Lung (tissue), 12 donors: ENCODE results near the gene STK31. TPM values are rescaled to one million over a fixed set of nuclear protein-coding genes. Genes with fewer than 3 reads are reported as not detected.
"Not testable (repeated sequence)": the region's sequence is repeated elsewhere in the genome, so short reads cannot be mapped to it uniquely, and the experiment has no call there.

Experiments used
- ATAC-seq: fragments of 200-7000 bp; cut with Tn5 transposase; one replicate; pipeline ENCODE4 v1.9.1; 2020; ENCODE audit warnings: moderate number of reproducible peaks; ENCODE audit not compliant: insufficient read depth, low FRiP score
- DNase-seq, 3 donors: peaks; one replicate each; pipeline ENCODE4 v3.0.0-alpha.2; 2013 to 2017
- H3K27ac ChIP-seq, 2 donors: one replicate each; pipeline ENCODE4 v1.5.1; 2013; ENCODE audit warnings: mild to moderate bottlenecking in 2 of 2, moderate library complexity in 2 of 2, control low read depth in 1 of 2, inconsistent platforms in 1 of 2, low read depth in 1 of 2, low read length in 1 of 2
- H3K27me3 ChIP-seq, 3 donors: one replicate each; pipeline ENCODE4 v1.5.1; 2013; ENCODE audit warnings: low read length in 2 of 3; ENCODE audit not compliant: control insufficient read depth in 3 of 3, insufficient read depth in 3 of 3
- H3K36me3 ChIP-seq, 4 donors: one replicate each; pipeline ENCODE4 v1.5.1; 2013; ENCODE audit warnings: low read length in 4 of 4, mild to moderate bottlenecking in 1 of 4, moderate library complexity in 1 of 4; ENCODE audit not compliant: control insufficient read depth in 4 of 4, insufficient read depth in 4 of 4
- H3K4me1 ChIP-seq, 5 donors: one replicate each; pipeline ENCODE4 v1.5.1; 2013; ENCODE audit warnings: low read length in 5 of 5, mild to moderate bottlenecking in 2 of 5, moderate library complexity in 1 of 5; ENCODE audit not compliant: control insufficient read depth in 5 of 5, insufficient read depth in 5 of 5
- H3K4me3 ChIP-seq: one replicate; pipeline ENCODE4 v1.5.1; 2013; ENCODE audit warnings: mild to moderate bottlenecking, control low read depth, moderate library complexity
- H3K9ac ChIP-seq, 2 donors: one replicate each; pipeline ENCODE4 v1.5.1; 2013; ENCODE audit warnings: low read length in 2 of 2, control low read depth in 1 of 2; ENCODE audit not compliant: insufficient read depth in 1 of 2
- H3K9me3 ChIP-seq, 4 donors: one replicate each; pipeline ENCODE4 v1.5.1; 2013; ENCODE audit warnings: low read length in 3 of 4, mild to moderate bottlenecking in 1 of 4, moderate library complexity in 1 of 4; ENCODE audit not compliant: control insufficient read depth in 4 of 4, insufficient read depth in 3 of 4
- CTCF ChIP-seq: IDR thresholded peaks from 2 replicates; pipeline ENCODE4 v1.5.1; 2012; ENCODE audit warnings: mild to moderate bottlenecking; ENCODE audit errors: control extremely low read depth, extremely low read depth
- WGBS, 2 donors: extraction: QIAGEN DNeasy Blood & Tissue Kit; methylation state at CpG; one replicate each; pipeline ENCODE4 v1.1.7; 2013; 5-methylcytosine and 5-hydroxymethylcytosine counted together
- polyA plus RNA-seq, 2 donors: library from polyadenylated mRNA; stranded (reverse); fragments of 200-250 nt; gene quantifications; one replicate each; pipeline ENCODE4 v1.2.1, GENCODE V29; 2013
- total RNA-seq, 2 donors: library from RNA; depleted of rRNA in 1 of 2; stranded (reverse); fragments of >200 nt in 1 of 2; gene quantifications; one replicate each; pipeline ENCODE4 v1.2.1, GENCODE V29; 2014 to 2021
- donor health status: control.
- donor health status: control.
- donor health status: Bipolar disorder and iron deficiency.
- donor health status: healthy.
- donor health status: DM: yes; HTN: yes; CAD: no.

STK31 gene
- total and polyA plus RNA-seq, 4 donors, result 0.53 to 1.3 (median 0.80) TPM

DNA sequence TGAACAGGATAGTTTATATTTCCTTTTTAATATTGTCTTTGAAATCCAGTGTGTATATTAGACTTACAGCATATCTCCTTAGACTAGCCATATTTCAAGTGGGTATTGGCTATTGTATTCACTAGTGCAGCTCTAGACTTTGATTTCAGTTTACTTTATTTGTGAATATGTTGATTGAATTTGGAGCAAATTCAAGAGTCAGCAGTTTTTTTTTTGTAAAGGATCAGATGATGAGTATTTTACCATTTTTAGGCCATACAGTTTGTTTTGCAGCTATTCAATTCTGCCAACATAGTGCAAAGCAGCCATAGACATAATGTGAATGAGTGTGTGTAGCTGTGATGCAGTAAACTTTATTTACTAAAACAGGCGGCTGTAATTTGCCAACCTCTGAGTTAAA, 4.6 kb downstream of the STK31 start:
- Histone ChIP-seq H3K36me3 (no peaks in the 10 kb centered on the region), H3K4me3 (no peak overlapping the region), H3K9ac (no peak overlapping the region), H3K4me1 (no peaks in the 10 kb centered on the region), H3K27me3 (no peaks in the 10 kb centered on the region), H3K9me3 (no peaks in the 10 kb centered on the region), H3K27ac (no peak overlapping the region)
- 50 to 71% methylated on average over 1 of the region's 1 CpG for WGBS, 2 donors
- DNase-seq (no peak), ATAC-seq (no peak)
- no peak for TF ChIP-seq CTCF

GRCh38 chr7:23715099-23715498, 5.1 kb downstream of the STK31 start:
- H3K9ac ChIP-seq, result no peak overlapping the region
- no peaks in the 10 kb centered on the region for H3K36me3 ChIP-seq
- no peaks in the 10 kb centered on the region for H3K9me3 ChIP-seq
- TF ChIP-seq CTCF, result no peak
- WGBS, 2 donors, result 48 to 85% methylated on average over 6 of the region's 6 CpGs
- no peak overlapping the region for H3K27ac ChIP-seq
- H3K4me3 ChIP-seq, result no peak overlapping the region
- no peaks in the 10 kb centered on the region for H3K27me3 ChIP-seq
- DNase-seq (peak in 1 of 3 donors; percentile 11), ATAC-seq (no peak)
- H3K4me1 ChIP-seq, result peaks cover 0 to 2% (median 0%) of the 10 kb centered on the region in 5 donors

GRCh38 chr7:23717788-23718187, 7.8 kb downstream of the STK31 start:
- Histone ChIP-seq H3K4me1 (peaks cover 0 to 7% (median 0%) of the 10 kb centered on the region in 5 donors), H3K4me3 (no peak overlapping the region), H3K27ac (no peak overlapping the region), H3K9ac (no peak overlapping the region), H3K36me3 (no peaks in the 10 kb centered on the region), H3K9me3 (no peaks in the 10 kb centered on the region), H3K27me3 (no peaks in the 10 kb centered on the region)
- TF ChIP-seq CTCF, result no peak
- ATAC-seq, result no peak
- WGBS, 2 donors, result 96 to 98% methylated on average over 1 of the region's 1 CpG
- no peak for DNase-seq

DNA sequence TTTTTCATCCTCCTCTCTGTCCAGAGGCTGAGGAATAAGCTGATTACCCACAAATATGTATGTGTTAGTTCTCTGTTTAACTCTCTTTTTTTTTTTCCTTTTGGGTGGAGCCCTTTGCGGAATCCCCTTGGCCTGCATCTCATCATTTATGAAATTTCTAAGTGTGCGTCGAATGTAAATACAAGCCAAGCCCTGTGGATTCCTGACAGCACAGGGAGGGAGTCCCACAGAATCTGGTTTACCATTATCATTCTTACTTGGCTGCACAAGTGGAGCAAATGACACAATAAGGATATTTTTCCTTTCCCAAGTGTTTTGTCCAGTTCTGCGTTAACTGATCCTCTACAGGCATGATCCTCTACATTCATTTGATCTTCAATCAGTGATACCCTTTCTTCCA, 11.4 kb downstream of the STK31 start:
- H3K4me1 ChIP-seq, result peaks cover 0 to 7% (median 0%) of the 10 kb centered on the region in 5 donors
- no peaks in the 10 kb centered on the region for H3K9me3 ChIP-seq
- no peak overlapping the region for H3K9ac ChIP-seq
- 80 to 91% methylated on average over 4 of the region's 4 CpGs for WGBS, 2 donors
- H3K27ac ChIP-seq, result no peak overlapping the region
- TF ChIP-seq CTCF, result no peak
- H3K4me3 ChIP-seq, result no peak overlapping the region
- DNase-seq, result no peak
- H3K36me3 ChIP-seq, result no peaks in the 10 kb centered on the region
- no peaks in the 10 kb centered on the region for H3K27me3 ChIP-seq
- ATAC-seq, result no peak

GRCh38 chr7:23722587-23723216, 12.7 kb downstream of the STK31 start:
- H3K27me3 ChIP-seq, H3K4me3 ChIP-seq, H3K9me3 ChIP-seq, H3K9ac ChIP-seq, H3K36me3 ChIP-seq, ATAC-seq, H3K27ac ChIP-seq, H3K4me1 ChIP-seq: not testable (repeated sequence)
- DNase-seq, result peak in 1 of 3 donors; percentile 14
- WGBS, 2 donors, result 80% methylated on average over 21 of the region's 21 CpGs
